ENCODE data around the gene FGF18. TPM values are rescaled to one million over a fixed set of nuclear protein-coding genes. Genes with fewer than 3 reads are reported as not detected.

Gene FGF18
- total and polyA plus RNA-seq, 4 donors: 0.08 TPM; not detected in 3

GRCh38 chr5:171433982-171434676 is 14.7 kb downstream of the FGF18 start (continued):
- TF ChIP-seq REST (IDR thresholded peaks at IDR 0.05): no peak

GRCh38 chr5:171434874-171435273 is 15.4 kb downstream of the FGF18 start:
- Histone ChIP-seq H3K9me3 (ENCODE audit: control insufficient read depth in 4 of 4, low read length in 3 of 4) (no peaks in the 10 kb centered on the region), H3K27ac (ENCODE audit: low read depth in 1 of 2, low read length in 2 of 2) (no peak overlapping the region), H3K4me1 (ENCODE audit: control insufficient read depth in 4 of 4, insufficient read depth in 4 of 4, low read length in 3 of 4) (no peaks in the 10 kb centered on the region), H3K36me3 (ENCODE audit: control insufficient read depth in 4 of 4, insufficient read depth in 3 of 4, low read depth in 1 of 4, low read length in 3 of 4) (no peaks in the 10 kb centered on the region), H3K27me3 (ENCODE audit: control insufficient read depth in 4 of 4, insufficient read depth in 4 of 4, low read length in 3 of 4) (no peaks in the 10 kb centered on the region), H3K4me3 (ENCODE audit: low read depth in 1 of 3, low read length in 3 of 3) (no peak overlapping the region), H3K9ac (ENCODE audit: low read depth in 1 of 2, low read length in 2 of 2) (no peak overlapping the region)
- TF ChIP-seq HNF4A (conservative IDR thresholded peaks at IDR 0.05): no peak
- no peak for TF ChIP-seq CTCF (IDR thresholded peaks at IDR 0.05; ENCODE audit: low read depth, low read length, missing input control)
- TF ChIP-seq GABPA (IDR thresholded peaks at IDR 0.05 in 1 of 2, conservative IDR thresholded peaks at IDR 0.05 in 1 of 2): no peak
- TF ChIP-seq TAF1 (conservative IDR thresholded peaks at IDR 0.05): no peak
- TF ChIP-seq RAD21 (IDR thresholded peaks at IDR 0.05): no peak
- no peak for TF ChIP-seq SP1 (IDR thresholded peaks at IDR 0.05)
- TF ChIP-seq MAX (IDR thresholded peaks at IDR 0.05): no peak
- WGBS: 95% methylated on average over 4 of the region's 4 CpGs
- no peak for DNase-seq (ENCODE audit: low spot score)

GRCh38 chr5:171435908-171436307 is 16.5 kb downstream of the FGF18 start:
- Histone ChIP-seq H3K4me1 (ENCODE audit: control insufficient read depth in 4 of 4, insufficient read depth in 4 of 4, low read length in 3 of 4) (no peaks in the 10 kb centered on the region), H3K36me3 (ENCODE audit: control insufficient read depth in 4 of 4, insufficient read depth in 3 of 4, low read depth in 1 of 4, low read length in 3 of 4) (no peaks in the 10 kb centered on the region), H3K4me3 (ENCODE audit: low read depth in 1 of 3, low read length in 3 of 3) (no peak overlapping the region), H3K27me3 (ENCODE audit: control insufficient read depth in 4 of 4, insufficient read depth in 4 of 4, low read length in 3 of 4) (no peaks in the 10 kb centered on the region), H3K9ac (ENCODE audit: low read depth in 1 of 2, low read length in 2 of 2) (no peak overlapping the region), H3K9me3 (ENCODE audit: control insufficient read depth in 4 of 4, low read length in 3 of 4) (no peaks in the 10 kb centered on the region), H3K27ac (ENCODE audit: low read depth in 1 of 2, low read length in 2 of 2) (no peak overlapping the region)
- no peak for DNase-seq (ENCODE audit: low spot score)
- 95% methylated on average over 20 of the region's 20 CpGs for WGBS
- TF ChIP-seq REST (IDR thresholded peaks at IDR 0.05): no peak
- no peak for TF ChIP-seq RXRA (IDR thresholded peaks at IDR 0.05)
- TF ChIP-seq MAX (IDR thresholded peaks at IDR 0.05): no peak
- TF ChIP-seq GABPA (IDR thresholded peaks at IDR 0.05 in 1 of 2, conservative IDR thresholded peaks at IDR 0.05 in 1 of 2): no peak
- no peak for TF ChIP-seq EGR1 (IDR thresholded peaks at IDR 0.05; ENCODE audit: low read depth in 2 of 2)
- no peak for TF ChIP-seq TAF1 (conservative IDR thresholded peaks at IDR 0.05)
- no peak for TF ChIP-seq SP1 (IDR thresholded peaks at IDR 0.05)
- TF ChIP-seq ZBTB33 (IDR thresholded peaks at IDR 0.05): no peak
- no peak for TF ChIP-seq NR2F2 (IDR thresholded peaks at IDR 0.05)
- TF ChIP-seq HNF4A (conservative IDR thresholded peaks at IDR 0.05): no peak
- no peak for TF ChIP-seq YY1 (IDR thresholded peaks at IDR 0.05)
- TF ChIP-seq FOXA1 (IDR thresholded peaks at IDR 0.05): no peak
- no peak for TF ChIP-seq RAD21 (IDR thresholded peaks at IDR 0.05)
- TF ChIP-seq FOXA2 (IDR thresholded peaks at IDR 0.05): no peak
